Measurements from ENCODE around the gene ACSM6.
"Not testable (repeated sequence)": the region's sequence is repeated elsewhere in the genome, so short reads cannot be mapped to it uniquely, and the experiment has no call there.

The ACSM6 gene, protein sequence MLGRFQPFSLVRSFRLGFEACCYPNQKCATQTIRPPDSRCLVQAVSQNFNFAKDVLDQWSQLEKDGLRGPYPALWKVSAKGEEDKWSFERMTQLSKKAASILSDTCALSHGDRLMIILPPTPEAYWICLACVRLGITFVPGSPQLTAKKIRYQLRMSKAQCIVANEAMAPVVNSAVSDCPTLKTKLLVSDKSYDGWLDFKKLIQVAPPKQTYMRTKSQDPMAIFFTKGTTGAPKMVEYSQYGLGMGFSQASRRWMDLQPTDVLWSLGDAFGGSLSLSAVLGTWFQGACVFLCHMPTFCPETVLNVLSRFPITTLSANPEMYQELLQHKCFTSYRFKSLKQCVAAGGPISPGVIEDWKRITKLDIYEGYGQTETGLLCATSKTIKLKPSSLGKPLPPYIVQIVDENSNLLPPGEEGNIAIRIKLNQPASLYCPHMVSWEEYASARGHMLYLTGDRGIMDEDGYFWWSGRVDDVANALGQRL

DNA sequence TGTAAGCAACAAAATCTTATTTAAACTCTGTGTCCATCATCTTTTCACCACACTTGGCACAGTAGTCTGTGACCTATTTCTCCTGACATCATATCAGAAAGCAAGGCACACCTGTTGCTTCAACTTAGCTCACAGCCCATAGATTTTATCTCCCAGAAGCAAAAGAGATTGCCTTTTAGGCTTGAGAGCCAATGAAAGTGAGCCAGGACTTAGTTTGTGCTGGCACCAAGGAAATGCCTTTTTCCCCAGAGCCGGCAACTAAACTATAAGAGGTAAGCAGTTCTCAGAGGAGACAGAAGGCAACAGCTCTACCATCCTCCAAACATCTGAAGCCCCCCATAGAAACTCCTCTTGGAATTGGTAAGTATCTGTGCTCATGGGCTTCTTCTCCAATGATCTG is at the start of gene ACSM6:
Gene ACSM6, plus strand, starts transcription at position 295 of the 400 bp plus-strand sequence. CDS start 248 bp downstream, outside the sequence.
- no peak for DNase-seq

DNA sequence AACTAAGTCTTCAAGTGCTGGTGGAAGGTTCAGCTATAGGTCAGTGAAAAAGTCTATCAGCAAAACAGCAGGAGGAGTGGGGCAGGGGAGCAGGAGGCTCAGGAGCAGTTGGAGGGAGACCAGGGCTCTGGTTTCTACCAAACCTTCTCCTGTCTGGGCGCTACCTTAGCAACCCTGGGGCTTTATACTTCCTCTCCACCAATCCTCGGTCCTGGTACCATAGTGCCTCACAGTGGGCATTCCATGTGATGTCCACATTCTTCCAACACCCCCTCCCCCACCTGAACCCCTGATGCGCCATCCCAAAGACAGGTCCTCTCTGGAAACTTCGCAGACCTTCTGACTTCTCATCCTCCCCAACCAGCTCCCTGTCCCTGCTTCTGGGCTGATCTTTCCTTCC is 25.3 kb upstream of the ACSM6 start:
- DNase-seq, result no peak

DNA sequence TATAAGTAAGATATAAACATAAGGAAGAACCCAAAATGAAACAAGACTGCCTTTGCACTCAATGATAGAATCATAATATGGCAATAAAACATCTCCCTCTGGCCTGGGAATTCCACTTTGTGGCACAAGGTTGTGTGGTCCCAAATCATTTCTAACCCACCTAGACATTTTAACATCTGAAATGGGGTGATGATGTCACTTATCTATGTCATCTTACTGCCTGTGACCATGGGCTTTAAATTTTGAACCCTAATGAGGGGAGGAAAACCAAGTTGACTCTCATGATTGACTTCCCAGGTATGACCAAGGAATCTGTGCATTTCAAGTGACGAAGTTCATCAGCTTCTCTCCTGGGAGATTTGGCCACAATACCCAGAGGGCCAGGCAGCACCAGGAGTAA is 24.5 kb upstream of the ACSM6 start:
- no peak for DNase-seq

DNA sequence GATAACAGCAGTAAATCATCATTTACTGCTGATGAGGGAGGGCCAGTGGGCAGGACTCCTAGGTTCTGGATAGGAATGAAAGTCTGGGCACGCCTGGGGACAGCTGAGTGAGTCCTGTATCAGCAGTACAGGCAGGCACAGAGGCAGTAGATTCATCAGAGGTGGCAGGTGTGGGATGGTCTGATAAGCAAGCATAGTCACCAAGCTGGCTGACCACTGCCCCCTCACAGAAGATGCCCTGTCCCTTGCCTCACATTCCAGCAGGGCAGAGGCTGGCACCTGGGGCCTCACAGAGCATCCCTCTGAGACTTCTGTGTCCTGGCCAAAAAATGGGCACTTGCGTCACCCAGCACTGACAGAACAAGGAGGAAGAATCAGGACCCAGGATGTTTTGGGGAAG is 23.2 kb upstream of the ACSM6 start:
- DNase-seq, result no peak

DNA sequence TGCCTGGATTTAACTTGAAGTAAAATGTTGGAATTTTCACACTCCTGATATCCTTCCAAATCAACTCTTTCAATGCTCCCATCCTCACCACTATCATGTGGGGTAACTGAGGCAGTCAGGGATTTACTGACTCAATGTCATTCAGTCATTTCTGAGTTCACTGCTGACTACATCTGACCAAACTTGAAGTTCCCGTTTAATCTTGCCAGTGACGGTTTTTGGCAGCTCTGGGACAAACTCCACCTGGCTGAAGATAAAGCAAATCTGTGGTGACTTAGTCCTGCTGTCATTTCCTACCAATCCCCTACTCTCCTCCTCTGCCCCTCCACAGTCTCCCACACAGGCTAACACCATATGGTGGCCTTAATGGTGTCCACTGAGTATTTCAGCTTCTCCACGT is 22.7 kb upstream of the ACSM6 start:
- no peak for DNase-seq

DNA sequence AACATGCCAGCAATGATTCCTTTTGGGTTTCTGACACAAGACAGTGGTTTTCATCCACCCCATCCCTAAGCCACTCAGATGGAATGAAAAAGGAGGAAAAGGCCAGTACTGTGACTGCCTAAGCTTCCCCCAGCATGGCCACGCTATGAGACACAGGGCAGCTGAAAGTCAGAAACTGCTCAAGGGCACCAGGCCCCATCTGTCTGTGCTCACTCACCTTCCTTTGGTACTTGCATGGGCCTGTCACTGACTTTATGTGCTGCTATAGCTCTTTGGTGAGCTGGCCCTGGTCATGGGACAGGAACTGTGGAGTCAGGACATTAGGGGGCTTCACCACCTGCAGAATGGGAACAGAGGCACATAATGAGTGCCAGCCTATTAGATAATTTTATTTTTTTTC is 21.2 kb upstream of the ACSM6 start:
- DNase-seq, result no peak

DNA sequence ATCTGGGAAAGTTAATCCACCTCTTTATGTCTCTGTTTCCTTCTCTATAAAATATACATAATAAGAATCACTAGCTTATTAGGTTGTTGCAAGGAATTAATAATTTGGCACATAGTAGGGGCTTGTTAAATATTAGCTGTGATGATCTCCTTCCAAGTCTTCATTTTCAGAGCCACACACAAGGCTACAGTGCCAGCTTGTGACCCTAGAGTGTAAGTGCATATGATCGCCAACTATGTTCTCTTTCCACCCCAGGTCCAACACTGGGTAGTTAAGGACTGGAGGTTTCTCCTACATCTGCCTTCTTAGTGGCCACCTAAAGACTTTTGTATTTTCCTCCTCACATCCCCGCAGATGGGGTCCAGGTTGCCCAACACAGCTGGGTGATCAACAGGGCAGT is 17.9 kb upstream of the ACSM6 start:
- DNase-seq, result no peak

DNA sequence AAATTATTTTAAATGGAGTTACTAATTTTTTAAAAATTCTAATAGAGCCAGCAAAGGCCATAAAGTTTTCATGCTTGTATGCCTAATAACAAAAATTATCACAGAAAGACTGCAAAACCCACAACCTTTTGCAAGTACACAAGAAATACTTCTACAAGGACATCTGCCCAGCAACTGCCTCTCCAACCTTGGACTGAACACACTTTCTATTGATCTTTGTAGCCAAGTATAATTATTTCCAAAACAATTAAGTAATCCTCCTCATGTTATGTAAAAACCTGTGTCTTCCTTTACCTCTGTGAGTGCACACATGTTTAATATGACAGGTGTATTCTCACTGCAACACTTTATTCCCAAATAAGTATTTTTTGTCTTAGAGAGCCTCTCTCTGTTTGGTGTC is 16.6 kb upstream of the ACSM6 start:
- DNase-seq, result no peak

DNA sequence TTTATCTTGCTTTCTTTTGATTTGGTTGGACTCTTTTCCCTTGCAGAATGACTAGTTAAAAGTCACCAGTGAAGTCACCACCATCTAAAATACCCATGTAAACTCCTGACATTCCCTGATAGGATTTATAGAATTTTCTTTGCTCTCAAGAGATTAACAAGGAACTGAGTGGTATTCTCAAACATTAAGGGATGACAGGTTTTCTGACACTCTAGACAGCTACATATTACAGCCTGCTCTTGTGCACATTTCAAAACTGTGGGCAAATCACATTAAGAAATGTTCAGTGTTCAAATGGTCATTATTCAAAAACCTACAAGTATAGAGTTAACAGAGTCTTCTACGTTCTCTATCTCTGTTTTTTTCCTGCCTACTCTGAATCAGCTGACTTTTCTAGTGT is 15.8 kb upstream of the ACSM6 start:
- DNase-seq, result no peak

DNA sequence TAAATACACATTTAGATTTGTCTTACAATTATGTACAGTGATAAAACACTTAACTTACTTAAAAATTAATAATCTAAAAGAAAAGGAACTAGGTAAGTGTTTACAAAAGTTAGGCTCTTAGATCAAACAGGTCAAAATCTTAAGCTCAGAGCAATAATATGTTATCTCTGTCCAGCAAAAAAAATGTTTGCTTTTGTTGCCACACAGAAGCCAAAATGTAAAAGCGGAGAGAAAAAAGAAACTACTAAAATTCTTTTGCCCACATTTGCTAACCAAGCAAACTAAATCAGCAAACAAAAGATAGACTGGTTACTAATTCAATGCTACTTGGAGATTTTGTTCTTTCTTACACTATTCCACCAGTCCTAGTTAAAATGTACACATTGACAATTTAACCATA is 15.2 kb upstream of the ACSM6 start:
- no peak for DNase-seq

DNA sequence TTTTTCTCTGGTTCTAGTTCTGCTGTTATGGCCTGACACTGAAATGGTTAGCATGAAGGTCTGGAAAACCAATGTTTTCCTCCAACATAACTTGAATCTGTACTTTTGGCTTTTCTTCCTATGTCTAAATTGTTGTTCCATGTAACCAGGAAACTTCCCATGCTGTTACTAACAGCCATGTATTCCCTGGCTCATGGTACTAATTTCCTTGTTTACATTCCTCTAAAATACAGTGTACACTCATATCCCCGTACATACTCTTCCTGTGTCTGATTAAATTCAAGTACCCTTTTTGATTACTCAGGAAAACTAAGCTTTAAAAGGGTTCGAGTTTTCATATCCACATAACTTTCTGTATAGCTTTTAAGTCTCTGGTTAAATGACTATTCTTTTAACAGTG is 12.3 kb upstream of the ACSM6 start:
- peak; percentile 1 for DNase-seq

DNA sequence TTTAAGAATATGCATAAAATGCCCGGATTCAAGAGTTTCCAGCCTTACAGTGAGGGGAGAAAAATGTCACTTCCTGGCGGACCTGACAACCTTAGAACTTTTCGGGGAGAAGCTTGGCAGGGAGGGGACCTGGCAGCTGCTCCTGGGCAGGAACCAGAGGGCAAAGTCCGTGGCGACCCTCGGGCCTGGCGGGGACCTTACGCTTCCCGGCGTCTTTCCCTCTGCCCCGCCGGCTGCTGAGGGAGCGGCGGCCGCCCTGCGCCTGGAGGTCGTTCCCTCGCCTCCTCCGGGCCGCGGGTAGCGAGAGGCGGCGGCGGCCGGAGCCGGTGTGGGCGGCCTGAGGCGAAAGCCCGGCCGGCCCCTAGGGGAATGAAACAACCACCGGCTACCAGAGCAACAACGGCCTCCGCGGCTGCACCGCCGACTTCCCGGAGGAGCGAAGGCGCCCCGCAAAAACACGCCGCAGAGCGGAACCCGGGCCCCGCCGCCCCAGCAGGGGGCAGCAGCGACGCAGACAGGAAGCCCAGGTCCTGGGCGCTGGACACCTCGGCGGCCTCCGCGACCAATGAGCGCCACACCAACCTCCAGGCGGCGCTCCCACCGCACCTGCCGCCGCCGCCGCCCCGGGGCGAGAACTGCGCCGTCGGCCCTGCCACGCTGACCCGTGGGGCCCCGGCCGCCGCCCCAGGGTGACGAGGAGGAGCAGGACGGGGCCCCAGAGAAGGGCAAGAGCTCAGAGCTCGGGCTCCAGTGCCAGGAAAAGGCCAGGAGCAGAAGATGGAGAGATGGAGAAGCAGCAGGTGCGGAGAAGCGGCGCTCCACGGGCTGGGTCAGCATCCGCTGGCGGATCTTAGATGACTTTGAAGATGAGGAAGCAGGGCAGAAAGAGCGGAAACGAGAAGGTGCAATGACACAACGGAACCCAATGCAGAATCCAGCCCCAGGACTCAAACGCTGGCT is 10.5 kb upstream of the ACSM6 start:
- peak; percentile 57 for DNase-seq

DNA sequence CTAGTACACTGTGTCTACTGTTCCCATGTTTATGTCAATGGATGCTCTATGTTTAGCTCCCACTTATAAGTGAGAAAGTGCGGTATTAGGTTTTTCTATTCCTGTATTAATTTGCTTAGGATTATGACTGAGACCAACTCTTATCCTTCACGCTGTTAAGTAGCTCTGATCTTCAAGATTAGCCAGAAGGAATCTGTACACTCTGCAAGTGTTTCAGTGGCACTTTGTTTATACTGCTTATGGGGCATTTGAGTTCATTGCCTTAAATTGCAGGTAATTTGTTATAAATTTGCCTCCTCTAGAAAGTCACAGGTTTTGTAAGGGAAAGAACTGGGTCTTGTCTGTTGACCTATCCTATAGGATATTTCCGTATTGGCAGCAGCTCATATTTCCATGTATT is 6.4 kb upstream of the ACSM6 start:
- no peak for DNase-seq

DNA sequence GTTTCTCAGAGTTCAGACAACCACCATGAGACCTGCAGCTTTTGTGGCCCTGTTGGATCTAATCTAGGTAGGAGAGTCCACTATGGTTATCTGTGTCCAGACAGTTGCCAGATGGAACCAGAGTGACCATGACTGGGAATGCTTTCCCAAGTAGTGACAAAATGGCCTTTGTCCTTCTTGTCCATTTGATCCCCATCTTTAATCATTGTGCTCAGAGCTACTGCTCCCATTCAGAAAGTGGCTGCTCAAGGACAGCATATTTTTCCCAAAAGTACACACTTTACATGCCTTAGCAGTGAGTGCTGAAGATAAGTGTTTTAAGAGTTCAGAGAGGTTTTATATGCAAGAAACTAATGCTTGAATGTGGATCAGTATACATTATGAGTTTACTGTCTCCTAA is 5.4 kb upstream of the ACSM6 start:
- DNase-seq, result no peak

DNA sequence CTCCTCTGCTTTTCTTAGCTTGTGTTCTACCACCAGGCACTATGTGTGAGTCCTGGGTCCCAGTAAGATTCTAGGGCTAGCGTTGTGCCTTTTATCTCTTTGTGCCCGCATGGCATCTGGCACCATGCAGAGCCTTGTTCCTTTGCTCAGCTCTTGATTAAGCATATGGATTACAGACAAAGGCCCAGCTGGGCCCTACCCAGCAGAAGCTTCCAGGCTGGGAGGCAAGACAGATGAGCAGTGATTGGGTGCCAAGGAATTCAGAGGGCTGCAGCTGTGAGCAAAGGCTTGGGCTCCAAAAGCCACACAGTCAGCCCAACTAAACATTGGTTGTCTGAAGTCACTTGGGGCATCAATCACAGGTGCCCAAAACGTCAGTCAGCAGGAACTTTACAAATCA is 2.0 kb downstream of the ACSM6 start:
- no peak for DNase-seq

DNA sequence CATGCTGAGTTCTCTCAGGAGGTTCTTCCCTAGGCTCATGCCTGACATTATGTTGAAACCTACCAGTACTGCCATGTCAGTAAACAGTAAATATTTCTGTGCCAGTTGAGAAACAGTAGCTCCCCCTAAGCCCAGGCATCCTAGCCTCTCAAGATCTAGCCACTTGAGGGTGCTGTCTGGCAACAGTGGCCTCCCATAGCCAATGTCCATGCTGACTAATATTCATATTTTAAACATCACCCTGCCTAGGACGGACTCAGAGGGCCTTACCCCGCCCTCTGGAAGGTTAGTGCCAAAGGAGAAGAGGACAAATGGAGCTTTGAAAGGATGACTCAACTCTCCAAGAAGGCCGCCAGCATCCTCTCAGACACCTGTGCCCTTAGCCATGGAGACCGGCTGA is 7.7 kb downstream of the ACSM6 start:
- DNase-seq, result no peak

DNA sequence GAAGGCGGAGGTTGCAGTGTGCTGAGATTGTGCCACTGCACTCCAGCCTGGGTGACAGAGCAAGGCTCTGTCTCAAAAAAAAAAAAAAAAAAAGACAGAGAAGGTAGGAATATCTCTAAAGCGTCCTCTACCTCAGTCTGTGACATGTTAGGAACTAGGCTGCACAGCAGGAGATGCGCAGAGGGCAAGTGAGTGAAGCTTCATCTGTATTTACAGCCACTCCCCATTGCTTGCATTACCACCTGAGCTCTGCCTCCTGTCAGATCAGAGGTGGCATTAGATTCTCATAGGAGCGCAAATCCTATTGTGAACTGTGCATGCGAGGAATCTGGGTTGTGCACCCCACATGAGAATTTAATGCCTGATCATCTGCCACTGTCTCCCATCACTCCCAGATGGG is 8.8 kb downstream of the ACSM6 start:
- not testable (repeated sequence) for DNase-seq

DNA sequence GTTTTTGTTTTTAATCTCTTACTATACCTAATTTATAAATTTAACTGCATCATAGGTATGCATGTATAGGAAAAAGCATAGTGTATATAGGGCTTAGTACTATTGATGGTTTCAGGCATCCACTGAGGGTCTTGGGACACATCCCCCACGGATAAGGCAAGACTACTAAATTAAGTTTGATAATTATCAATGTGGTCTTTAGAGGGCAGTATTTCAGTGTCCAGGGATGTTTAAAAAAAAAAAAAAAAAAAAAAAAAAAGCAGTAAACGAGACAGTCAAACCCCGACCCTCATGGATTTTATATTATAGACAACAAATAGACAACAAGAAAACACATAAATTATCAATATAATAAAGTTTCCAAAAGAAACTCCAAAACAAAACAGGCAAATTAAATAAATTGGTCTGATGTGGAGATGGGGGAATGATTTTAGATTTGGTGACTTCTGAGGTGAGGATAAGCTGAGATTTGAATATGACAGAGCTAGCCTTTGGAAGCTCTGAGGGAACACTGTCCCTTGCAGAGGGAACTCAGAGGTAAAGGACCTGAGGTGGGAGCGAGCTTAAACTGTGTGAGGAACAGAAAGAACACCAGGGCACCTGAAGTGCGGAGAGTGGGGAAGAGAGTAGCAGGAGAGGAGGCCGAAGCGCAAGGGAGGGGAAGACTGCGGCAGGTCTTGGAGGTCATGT is 14.8 kb downstream of the ACSM6 start:
- DNase-seq, result no peak

DNA sequence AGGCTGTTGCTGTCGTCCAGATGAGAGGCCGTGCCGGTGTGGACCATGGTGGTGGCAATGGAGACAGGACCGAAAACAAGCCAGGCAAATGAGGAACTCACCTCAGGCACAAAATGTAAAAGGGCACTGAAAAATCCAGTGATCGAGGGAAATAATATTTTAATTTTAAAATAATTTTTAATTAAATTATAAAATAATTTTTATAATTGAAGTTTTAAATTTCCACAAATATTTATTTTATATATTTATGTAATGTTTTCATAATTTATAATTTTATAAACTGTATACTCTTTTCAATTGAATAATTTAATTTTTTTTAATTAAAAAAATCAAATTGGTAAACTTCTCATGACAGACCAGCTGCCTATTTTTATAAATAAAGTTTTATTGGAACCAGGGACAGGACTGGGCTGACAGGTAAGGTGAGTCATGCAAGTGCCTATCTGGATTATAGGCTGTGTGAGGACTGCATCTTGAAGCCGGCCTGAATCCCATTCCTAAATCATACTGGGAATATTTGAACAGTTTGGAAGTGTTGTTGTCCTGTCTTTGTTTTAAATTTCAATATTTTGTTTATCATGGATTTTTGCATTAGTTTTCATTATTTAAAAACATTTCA is 15.6 kb downstream of the ACSM6 start:
- no peak for DNase-seq

DNA sequence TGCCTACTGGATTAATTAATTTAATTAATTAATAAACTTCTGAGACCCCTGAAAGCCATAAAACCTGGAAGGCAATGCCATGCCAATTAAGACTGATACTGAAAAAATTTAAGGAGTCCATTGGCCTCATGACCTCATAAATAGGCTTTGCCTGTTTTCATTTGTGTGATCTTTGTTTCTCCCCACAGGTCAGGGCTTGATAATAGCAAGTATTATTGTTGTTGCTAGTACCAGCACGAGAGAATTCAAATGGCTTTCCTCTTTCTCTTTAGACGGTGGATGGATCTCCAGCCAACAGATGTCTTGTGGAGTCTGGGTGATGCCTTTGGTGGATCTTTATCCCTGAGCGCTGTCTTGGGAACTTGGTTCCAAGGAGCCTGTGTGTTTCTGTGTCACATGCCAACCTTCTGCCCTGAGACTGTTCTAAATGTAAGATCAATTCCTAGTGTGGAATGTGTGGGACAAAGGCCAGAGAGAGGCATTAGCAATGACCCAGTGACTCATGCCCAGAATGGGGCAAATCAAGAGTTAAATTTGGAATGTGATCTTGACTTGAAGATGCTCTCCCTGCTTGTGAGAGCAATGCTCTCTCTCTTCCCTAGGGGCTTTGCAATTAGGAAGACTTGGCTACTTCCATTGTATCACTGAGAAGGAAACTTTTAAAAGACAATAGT is 17.7 kb downstream of the ACSM6 start:
- no peak for DNase-seq

DNA sequence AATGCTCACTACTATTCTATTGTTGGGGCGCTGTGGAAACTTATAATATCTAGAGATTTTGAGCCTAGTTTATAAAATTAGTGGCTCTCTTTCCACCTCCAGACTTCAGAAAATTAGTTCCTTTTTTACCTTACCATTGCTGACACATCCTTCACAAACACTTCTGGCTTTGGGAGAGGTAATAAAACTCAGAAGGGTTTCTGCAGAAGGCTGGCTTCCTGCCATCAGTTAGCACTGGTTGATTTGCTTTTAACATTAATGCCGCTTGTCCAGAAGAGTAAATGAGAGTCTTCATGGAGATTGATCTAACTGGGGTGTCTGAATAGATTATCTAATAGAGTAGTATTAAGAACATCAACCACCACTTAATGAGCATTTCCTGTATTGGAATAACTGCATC is 20.3 kb downstream of the ACSM6 start:
- no peak for DNase-seq

DNA sequence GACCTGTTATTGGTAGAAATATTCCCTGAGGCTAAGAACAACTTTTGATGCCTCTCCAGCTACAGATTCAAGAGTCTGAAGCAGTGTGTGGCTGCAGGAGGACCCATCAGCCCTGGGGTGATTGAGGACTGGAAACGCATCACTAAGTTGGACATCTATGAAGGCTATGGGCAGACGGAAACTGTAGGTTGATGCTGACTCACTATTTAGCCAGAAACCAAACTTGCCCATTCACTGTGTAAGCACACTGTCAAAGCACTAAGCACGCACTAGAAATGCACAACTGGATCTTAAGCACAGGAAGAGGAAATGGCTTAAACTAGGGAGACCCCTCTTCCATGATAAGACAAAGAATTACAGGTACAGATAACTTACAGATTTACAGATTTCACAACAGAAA is 20.8 kb downstream of the ACSM6 start:
- DNase-seq, result no peak

Data from NCI-H774 (cell line).